ENCODE data around the gene SMARCC2.

Gene SMARCC2

DNA sequence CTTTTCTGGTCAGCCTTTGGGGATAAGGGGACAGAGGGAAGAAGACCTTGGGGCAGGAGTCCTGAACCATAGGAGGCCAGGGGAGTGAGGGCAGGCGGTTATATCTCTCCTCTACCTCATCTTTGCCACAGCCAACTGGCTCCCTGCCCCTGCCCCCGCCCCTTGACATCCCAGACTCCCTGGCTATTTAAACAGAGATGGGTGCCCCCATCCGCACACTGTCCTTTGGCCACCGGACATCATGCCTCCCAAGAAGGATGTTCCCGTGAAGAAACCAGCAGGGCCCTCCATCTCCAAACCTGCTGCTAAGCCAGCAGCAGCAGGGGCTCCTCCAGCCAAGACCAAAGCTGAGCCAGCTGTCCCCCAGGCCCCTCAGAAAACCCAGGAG, 35.6 kb downstream of the SMARCC2 start:
- TF ChIP-seq, protein P1, sequence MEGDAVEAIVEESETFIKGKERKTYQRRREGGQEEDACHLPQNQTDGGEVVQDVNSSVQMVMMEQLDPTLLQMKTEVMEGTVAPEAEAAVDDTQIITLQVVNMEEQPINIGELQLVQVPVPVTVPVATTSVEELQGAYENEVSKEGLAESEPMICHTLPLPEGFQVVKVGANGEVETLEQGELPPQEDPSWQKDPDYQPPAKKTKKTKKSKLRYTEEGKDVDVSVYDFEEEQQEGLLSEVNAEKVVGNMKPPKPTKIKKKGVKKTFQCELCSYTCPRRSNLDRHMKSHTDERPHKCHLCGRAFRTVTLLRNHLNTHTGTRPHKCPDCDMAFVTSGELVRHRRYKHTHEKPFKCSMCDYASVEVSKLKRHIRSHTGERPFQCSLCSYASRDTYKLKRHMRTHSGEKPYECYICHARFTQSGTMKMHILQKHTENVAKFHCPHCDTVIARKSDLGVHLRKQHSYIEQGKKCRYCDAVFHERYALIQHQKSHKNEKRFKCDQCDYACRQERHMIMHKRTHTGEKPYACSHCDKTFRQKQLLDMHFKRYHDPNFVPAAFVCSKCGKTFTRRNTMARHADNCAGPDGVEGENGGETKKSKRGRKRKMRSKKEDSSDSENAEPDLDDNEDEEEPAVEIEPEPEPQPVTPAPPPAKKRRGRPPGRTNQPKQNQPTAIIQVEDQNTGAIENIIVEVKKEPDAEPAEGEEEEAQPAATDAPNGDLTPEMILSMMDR (IDR thresholded peaks at IDR 0.05), result no peak
- Histone ChIP-seq H3K27ac (peak overlapping the region; percentile 96), H3K9me3 (no peaks in the 10 kb centered on the region), H3K27me3 (no peaks in the 10 kb centered on the region), H3K4me1 (ENCODE audit: control insufficient read depth in 1 of 2, insufficient read depth in 1 of 2, low read depth in 1 of 2, low read length in 1 of 2) (peaks cover 41 to 48% of the 10 kb centered on the region in 2 experiments), H3K36me3 (no peaks in the 10 kb centered on the region), H3K4me3 (ENCODE audit: low read depth in 1 of 2, low read length in 1 of 2) (no peak overlapping the region)

DNA sequence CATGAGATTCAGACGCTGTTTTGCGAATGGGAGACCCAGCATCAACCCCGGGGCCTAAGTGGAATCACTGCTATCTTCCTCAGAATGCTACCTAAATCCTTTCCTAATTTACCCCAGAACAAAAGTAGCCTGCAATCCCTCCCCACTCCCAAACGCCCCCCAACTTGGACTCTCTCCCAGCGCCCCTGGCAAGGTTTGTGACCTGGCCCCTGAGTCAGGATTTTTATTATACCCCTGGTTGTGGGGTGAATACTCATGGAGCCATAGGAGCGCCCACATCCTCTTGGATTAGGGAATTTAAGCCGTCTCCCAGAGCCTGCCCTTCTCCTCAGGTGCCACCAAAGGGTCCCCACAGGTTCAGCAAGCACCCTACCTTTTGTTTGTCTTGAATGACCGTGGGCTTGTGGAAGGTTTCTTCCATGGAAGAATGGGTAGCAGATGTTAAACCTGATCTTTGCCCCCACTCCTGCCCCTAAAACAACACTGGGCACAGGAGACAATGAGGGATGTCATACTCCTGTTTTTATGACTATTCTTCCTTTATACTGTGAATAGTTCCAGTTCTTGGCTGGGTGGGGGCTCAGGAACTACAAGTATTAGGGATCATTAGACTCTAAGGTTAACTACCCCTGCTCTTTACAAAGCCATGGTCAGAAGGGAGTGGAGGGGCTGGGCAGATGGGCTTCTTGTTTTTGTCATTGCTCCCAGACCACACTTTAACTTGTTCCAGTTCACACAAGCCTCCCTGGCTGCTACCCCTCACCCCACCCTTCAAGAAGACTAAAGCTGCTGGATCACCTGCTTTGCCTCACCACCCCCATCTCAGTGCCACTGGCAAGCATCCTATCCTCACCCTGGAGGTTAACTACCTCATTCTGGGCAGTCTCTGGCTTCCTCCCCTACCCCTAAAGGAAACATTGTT, 36.3 kb downstream of the SMARCC2 start:
- Histone ChIP-seq H3K27ac (peak overlapping the region; percentile 96), H3K9me3 (no peaks in the 10 kb centered on the region), H3K27me3 (no peaks in the 10 kb centered on the region), H3K4me3 (ENCODE audit: low read depth in 1 of 2, low read length in 1 of 2) (peak overlapping the region; percentile 78 to 93), H3K36me3 (no peaks in the 10 kb centered on the region), H3K4me1 (ENCODE audit: control insufficient read depth in 1 of 2, insufficient read depth in 1 of 2, low read depth in 1 of 2, low read length in 1 of 2) (peaks cover 41 to 46% of the 10 kb centered on the region in 2 experiments)
- TF ChIP-seq, protein P1 (IDR thresholded peaks at IDR 0.05), result no peak

DNA sequence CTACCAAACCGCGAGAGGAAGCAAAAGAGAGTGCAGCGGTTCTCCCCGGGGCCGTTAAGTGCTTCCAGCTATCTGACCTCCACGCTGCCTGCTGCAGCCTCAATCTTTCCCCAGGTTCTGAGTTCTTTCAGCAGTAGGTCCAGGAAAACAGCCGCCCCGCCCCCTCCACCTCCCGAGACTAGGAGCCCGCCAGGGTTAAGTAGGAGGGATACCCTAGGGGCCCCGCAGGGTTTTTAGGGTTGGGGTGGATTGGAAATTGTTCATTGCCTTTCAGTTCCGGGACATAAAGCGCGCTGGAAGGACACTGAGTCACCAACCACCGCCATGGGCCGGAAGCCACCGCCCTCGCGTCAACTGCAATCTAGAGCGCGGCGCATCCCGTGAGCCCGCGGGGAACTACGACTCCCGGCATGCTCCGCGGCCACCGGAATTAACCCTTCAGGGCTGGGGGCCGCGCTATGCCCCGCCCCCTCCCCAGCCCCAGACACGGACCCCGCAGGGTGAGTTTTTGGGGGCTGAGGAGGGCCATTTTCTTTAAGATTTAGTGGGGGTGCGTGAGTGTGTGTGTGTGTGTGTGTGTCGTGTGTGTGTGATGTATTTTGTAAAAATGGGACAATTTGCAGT, 37.0 kb downstream of the SMARCC2 start, which contains the start of gene MYL6B:
Gene MYL6B (plus strand): TSS at position 456 of the 624 bp plus-strand sequence. CDS start 1,332 bp downstream, outside the sequence.
- Histone ChIP-seq H3K9me3 (no peaks in the 10 kb centered on the region), H3K27ac (peak within 1 kb of the TSS; percentile 96), H3K4me3 (ENCODE audit: low read depth in 1 of 2, low read length in 1 of 2) (peak within 1 kb of the TSS; percentile 78 to 93), H3K4me1 (ENCODE audit: control insufficient read depth in 1 of 2, insufficient read depth in 1 of 2, low read depth in 1 of 2, low read length in 1 of 2) (peaks cover 36 to 40% of the 10 kb centered on the region in 2 experiments), H3K27me3 (no peaks in the 10 kb centered on the region), H3K36me3 (no peaks in the 10 kb centered on the region)
- TF ChIP-seq, protein P1 (IDR thresholded peaks at IDR 0.05), result no peak

DNA sequence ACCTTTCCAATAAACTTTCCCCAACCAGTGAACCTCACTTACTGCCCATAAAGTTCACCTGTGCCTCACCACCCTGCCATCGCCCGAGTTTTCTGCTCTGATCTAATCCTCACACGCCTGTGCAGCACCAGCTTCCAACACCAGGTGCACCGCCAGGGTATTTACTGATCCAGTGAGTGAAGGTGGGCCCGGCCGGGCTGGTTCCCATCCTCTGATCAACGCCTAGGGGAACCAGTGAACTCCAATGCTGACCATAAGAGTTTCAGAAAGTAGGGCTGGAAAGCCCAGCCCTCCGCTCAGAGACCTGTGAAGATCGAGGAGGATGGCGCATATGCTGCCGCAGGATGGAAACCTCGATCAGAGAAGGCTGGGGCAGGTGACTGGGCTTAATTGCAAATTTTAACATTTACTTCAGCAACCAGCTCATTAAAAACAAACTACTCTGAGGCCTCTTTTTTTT, 37.6 kb downstream of the SMARCC2 start:
- Histone ChIP-seq H3K36me3 (no peaks in the 10 kb centered on the region), H3K4me3 (ENCODE audit: low read depth in 1 of 2, low read length in 1 of 2) (peak overlapping the region; percentile 78 to 93), H3K27ac (peak overlapping the region; percentile 96), H3K9me3 (no peaks in the 10 kb centered on the region), H3K4me1 (ENCODE audit: control insufficient read depth in 1 of 2, insufficient read depth in 1 of 2, low read depth in 1 of 2, low read length in 1 of 2) (peaks cover 31 to 35% of the 10 kb centered on the region in 2 experiments), H3K27me3 (no peaks in the 10 kb centered on the region)
- TF ChIP-seq, protein P1 (IDR thresholded peaks at IDR 0.05), result no peak

DNA sequence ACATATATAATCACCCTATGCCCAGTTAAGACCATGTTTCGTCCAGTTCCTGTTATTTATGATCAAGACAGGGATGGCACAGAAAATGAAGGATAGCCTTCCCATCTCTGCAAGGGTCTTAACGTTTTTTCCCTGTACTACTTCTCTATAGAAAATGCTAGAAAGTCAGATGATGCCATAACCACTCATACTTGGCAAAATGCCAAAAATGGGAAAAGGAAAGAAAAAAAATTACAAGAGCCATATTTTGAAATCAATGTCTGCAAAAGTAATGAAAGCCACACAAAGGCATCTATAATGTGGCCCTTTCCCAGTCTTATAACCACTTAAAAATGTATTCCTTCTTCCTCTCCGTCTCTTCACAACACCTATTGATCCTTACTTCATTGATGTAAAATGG, 38.7 kb downstream of the SMARCC2 start:
- Histone ChIP-seq H3K4me1 (ENCODE audit: control insufficient read depth in 1 of 2, insufficient read depth in 1 of 2, low read depth in 1 of 2, low read length in 1 of 2) (peaks cover 29 to 31% of the 10 kb centered on the region in 2 experiments), H3K27me3 (no peaks in the 10 kb centered on the region), H3K4me3 (ENCODE audit: low read depth in 1 of 2, low read length in 1 of 2) (no peak overlapping the region), H3K36me3 (no peaks in the 10 kb centered on the region), H3K27ac (peak overlapping the region; percentile 51), H3K9me3 (no peaks in the 10 kb centered on the region)
- TF ChIP-seq, protein P1 (IDR thresholded peaks at IDR 0.05), result no peak
